GM23338 (cell line): Measurements from ENCODE around the gene DOCK4. TPM values are rescaled to one million over a fixed set of nuclear protein-coding genes. Genes with fewer than 3 reads are reported as not detected.

Source experiments
- ATAC-seq: fragments of 200-7000 bp; cut with Tn5 transposase; 3 replicates; pipeline ENCODE4 v1.9.1; 2020
- DNase-seq: peaks from one replicate; pipeline ENCODE4 v3.0.0-alpha.2; 2015; ENCODE audit warnings: low spot score
- H2AFZ ChIP-seq: fragments of 200-600 bp; sonication (generic); 2 replicates; pipeline ENCODE4 v1.8.0; 2016; ENCODE audit warnings: antibody characterized with exemption, mild to moderate bottlenecking, moderate library complexity
- H3F3A ChIP-seq: fragments of 200-600 bp; sonication (generic); replicated peaks from 2 replicates; pipeline ENCODE4 v1.8.0; 2017; ENCODE audit warnings: antibody characterized with exemption, mixed run types, low read depth
- H3K27ac ChIP-seq: fragments of 200-600 bp; sonication (generic); 2 replicates; pipeline ENCODE4 v1.6.1; 2016; ENCODE audit warnings: low read depth
- H3K27me3 ChIP-seq: fragments of 200-600 bp; sonication (generic); 2 replicates; pipeline ENCODE4 v1.8.0; 2016; ENCODE audit warnings: mild to moderate bottlenecking, mixed run types, moderate library complexity; ENCODE audit not compliant: insufficient read depth
- H3K36me3 ChIP-seq: fragments of 200-600 bp; sonication (generic); 2 replicates; pipeline ENCODE4 v1.8.0; 2016; ENCODE audit warnings: mild to moderate bottlenecking; ENCODE audit not compliant: insufficient read depth
- H3K4me1 ChIP-seq: fragments of 200-600 bp; sonication (generic); 2 replicates; pipeline ENCODE4 v1.8.0; 2016; ENCODE audit warnings: mild to moderate bottlenecking, moderate library complexity; ENCODE audit not compliant: insufficient read depth
- H3K4me2 ChIP-seq: fragments of 200-600 bp; sonication (generic); 2 replicates; pipeline ENCODE4 v1.7.1; 2017; ENCODE audit warnings: mixed run types
- H3K4me3 ChIP-seq: fragments of 200-600 bp; sonication (generic); 2 replicates; pipeline ENCODE4 v1.6.1; 2016; ENCODE audit warnings: mixed run types
- H3K79me2 ChIP-seq: fragments of 200-600 bp; sonication (generic); replicated peaks from 2 replicates; pipeline ENCODE4 v1.8.0; 2017; ENCODE audit warnings: mild to moderate bottlenecking; ENCODE audit not compliant: insufficient read depth
- H3K9me2 ChIP-seq: fragments of 200-600 bp; sonication (generic); 2 replicates; pipeline ENCODE4 v1.8.0; 2017; ENCODE audit not compliant: insufficient read depth
- H4K20me1 ChIP-seq: fragments of 200-600 bp; sonication (generic); replicated peaks from 2 replicates; pipeline ENCODE4 v1.8.0; 2017; ENCODE audit warnings: mild to moderate bottlenecking; ENCODE audit not compliant: insufficient read depth
- H3K27ac Mint-ChIP-seq: 2 replicates; pipeline ENCODE4 v1.8.0; 2020; ENCODE audit warnings: inconsistent platforms, mild to moderate bottlenecking, moderate library complexity, mixed read lengths
- H3K27me3 Mint-ChIP-seq: 3 replicates; pipeline ENCODE4 v1.8.0; 2022; ENCODE audit warnings: low read depth, mild to moderate bottlenecking, moderate library complexity, mixed read lengths, inconsistent platforms; ENCODE audit not compliant: insufficient read depth, poor library complexity
- H3K36me3 Mint-ChIP-seq: 3 replicates; pipeline ENCODE4 v1.8.0; 2021; ENCODE audit warnings: low read depth, mild to moderate bottlenecking, inconsistent platforms, moderate library complexity, mixed read lengths
- H3K4me1 Mint-ChIP-seq: 3 replicates; pipeline ENCODE4 v1.8.0; 2020; ENCODE audit warnings: mild to moderate bottlenecking, inconsistent platforms, mixed read lengths
- H3K4me3 Mint-ChIP-seq: 3 replicates; pipeline ENCODE4 v1.8.0; 2021; ENCODE audit warnings: moderate library complexity, mild to moderate bottlenecking, inconsistent platforms, mixed read lengths
- H3K9me3 Mint-ChIP-seq: 3 replicates; pipeline ENCODE4 v1.8.0; 2020; ENCODE audit warnings: moderate library complexity, mild to moderate bottlenecking, inconsistent platforms, mixed read lengths
- CREB1 ChIP-seq: fragments of 250-450 bp; sonication (Bioruptor Pico); IDR thresholded peaks from 2 replicates; pipeline ENCODE4 v1.5.0; 2020; ENCODE audit warnings: low read depth, mild to moderate bottlenecking, moderate library complexity
- EZH2 ChIP-seq: fragments of 200-600 bp; sonication (generic); IDR thresholded peaks from one replicate; pipeline ENCODE4 v1.8.0; 2017; ENCODE audit warnings: antibody characterized with exemption, mild to moderate bottlenecking, low read depth; ENCODE audit not compliant: unreplicated experiment
- JUNB ChIP-seq: IDR thresholded peaks from one replicate; pipeline ENCODE4 v1.6.1; 2016; ENCODE audit warnings: antibody characterized with exemption; ENCODE audit not compliant: unreplicated experiment
- NANOG ChIP-seq: IDR thresholded peaks from 2 replicates; pipeline ENCODE4 v1.6.1; 2016; ENCODE audit warnings: antibody characterized with exemption, borderline replicate concordance
- POLR2AphosphoS5 ChIP-seq: IDR thresholded peaks from 2 replicates; pipeline ENCODE4 v1.6.1; 2016; ENCODE audit warnings: antibody characterized with exemption, low read depth
- STAT1 ChIP-seq: IDR thresholded peaks from one replicate; pipeline ENCODE4 v1.6.1; 2016; ENCODE audit warnings: antibody characterized with exemption; ENCODE audit not compliant: unreplicated experiment
- ZNF114 ChIP-seq: fragments of 250-450 bp; sonication (Bioruptor Pico); IDR thresholded peaks from 2 replicates; pipeline ENCODE4 v1.5.0; 2020; ENCODE audit warnings: mild to moderate bottlenecking, moderate library complexity
- ZNF331 ChIP-seq: fragments of 250-450 bp; sonication (Bioruptor Pico); IDR thresholded peaks from 2 replicates; pipeline ENCODE4 v1.5.0; 2020; ENCODE audit warnings: low read depth, mild to moderate bottlenecking, moderate library complexity
- polyA plus RNA-seq: library from polyadenylated mRNA; unstranded; fragments of >200 nt; fragmentation: Nextera tagmentation; extraction: Ambion mirVana; gene quantifications from 2 replicates; pipeline ENCODE4 v1.2.1, GENCODE V29; 2016
- total RNA-seq: library from RNA; depleted of rRNA; stranded (reverse); fragments of >200 nt; shearing (Covaris generic); gene quantifications from 2 replicates; pipeline ENCODE4 v1.2.3, GENCODE V29; 2014
- TF ChIP-seq, protein P1 (sequence below): IDR thresholded peaks from 2 replicates; pipeline ENCODE4 v1.6.1; 2016; ENCODE audit warnings: antibody characterized with exemption
- TF ChIP-seq, protein P2 (sequence below): fragments of 250-450 bp; sonication (Bioruptor Pico); IDR thresholded peaks from 2 replicates; pipeline ENCODE4 v1.5.0; 2020; ENCODE audit warnings: mild to moderate bottlenecking, moderate library complexity
- TF ChIP-seq, protein P3 (sequence below): IDR thresholded peaks from one replicate; pipeline ENCODE4 v1.6.1; 2018; ENCODE audit warnings: antibody characterized with exemption; ENCODE audit not compliant: unreplicated experiment
- TF ChIP-seq, protein P4 (sequence below), 2 experiments: fragments of 200-600 bp in 1 of 2; sonication (generic) in 1 of 2; conservative IDR thresholded peaks; 2 replicates each; pipeline versions ENCODE4 v1.5.1 to v1.6.1; 2016 to 2017; ENCODE audit warnings: antibody characterized with exemption in 2 of 2, low read depth in 2 of 2, mild to moderate bottlenecking in 2 of 2, moderate library complexity in 1 of 2

Gene DOCK4
- total and polyA plus RNA-seq, 2 experiments from 2014 or later, result 6.3 to 33.8 TPM

DNA sequence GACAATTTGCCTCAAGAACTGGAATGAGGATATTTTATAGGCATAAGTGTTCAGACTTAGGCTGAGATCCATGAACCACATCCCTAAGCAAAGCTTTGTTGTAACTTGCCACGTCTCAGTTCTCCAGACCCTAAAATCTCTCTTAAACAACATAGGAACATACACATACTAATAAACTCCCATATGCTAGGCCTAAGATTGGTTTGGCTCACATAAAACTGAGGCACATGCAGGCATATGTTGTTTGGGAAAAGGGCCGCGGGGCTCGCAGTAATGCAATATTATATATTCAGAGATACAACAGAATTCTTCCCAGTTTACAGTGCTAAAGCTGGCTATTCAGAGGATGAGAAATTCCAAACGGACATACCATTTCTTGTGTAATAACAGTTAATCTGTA lies 61.0 kb downstream of the DOCK4 start:
- H3K79me2 ChIP-seq, result peaks cover 87% of the 10 kb centered on the region
- Mint-ChIP-seq H3K27ac (no peak overlapping the region), H3K36me3 (no peaks in the 10 kb centered on the region), H3K27me3 (no peaks in the 10 kb centered on the region), H3K9me3 (no peaks in the 10 kb centered on the region), H3K4me1 (peaks cover 39% of the 10 kb centered on the region), H3K4me3 (no peak overlapping the region)
- H3K4me1 ChIP-seq, result peaks cover 32% of the 10 kb centered on the region
- H3K9me2 ChIP-seq, result no peaks in the 10 kb centered on the region
- H3K4me2 ChIP-seq, result no peak overlapping the region
- DNase-seq (no peak), ATAC-seq (no peak)
- H3F3A ChIP-seq, result 0 out of 2 replicates have a peak, but pooled peaks cover 2% of the 10 kb centered on the region
- H3K36me3 ChIP-seq, result no peaks in the 10 kb centered on the region
- TF ChIP-seq JUNB (no peak), CREB1 (CRISPR knock-in tag) (no peak), POLR2AphosphoS5 (no peak), NANOG (no peak), ZNF114 (CRISPR knock-in tag) (no peak), EZH2 (no peak), STAT1 (no peak), ZNF331 (no peak)
- TF ChIP-seq, protein P1, sequence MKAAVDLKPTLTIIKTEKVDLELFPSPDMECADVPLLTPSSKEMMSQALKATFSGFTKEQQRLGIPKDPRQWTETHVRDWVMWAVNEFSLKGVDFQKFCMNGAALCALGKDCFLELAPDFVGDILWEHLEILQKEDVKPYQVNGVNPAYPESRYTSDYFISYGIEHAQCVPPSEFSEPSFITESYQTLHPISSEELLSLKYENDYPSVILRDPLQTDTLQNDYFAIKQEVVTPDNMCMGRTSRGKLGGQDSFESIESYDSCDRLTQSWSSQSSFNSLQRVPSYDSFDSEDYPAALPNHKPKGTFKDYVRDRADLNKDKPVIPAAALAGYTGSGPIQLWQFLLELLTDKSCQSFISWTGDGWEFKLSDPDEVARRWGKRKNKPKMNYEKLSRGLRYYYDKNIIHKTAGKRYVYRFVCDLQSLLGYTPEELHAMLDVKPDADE, result no peak
- TF ChIP-seq, protein P2, sequence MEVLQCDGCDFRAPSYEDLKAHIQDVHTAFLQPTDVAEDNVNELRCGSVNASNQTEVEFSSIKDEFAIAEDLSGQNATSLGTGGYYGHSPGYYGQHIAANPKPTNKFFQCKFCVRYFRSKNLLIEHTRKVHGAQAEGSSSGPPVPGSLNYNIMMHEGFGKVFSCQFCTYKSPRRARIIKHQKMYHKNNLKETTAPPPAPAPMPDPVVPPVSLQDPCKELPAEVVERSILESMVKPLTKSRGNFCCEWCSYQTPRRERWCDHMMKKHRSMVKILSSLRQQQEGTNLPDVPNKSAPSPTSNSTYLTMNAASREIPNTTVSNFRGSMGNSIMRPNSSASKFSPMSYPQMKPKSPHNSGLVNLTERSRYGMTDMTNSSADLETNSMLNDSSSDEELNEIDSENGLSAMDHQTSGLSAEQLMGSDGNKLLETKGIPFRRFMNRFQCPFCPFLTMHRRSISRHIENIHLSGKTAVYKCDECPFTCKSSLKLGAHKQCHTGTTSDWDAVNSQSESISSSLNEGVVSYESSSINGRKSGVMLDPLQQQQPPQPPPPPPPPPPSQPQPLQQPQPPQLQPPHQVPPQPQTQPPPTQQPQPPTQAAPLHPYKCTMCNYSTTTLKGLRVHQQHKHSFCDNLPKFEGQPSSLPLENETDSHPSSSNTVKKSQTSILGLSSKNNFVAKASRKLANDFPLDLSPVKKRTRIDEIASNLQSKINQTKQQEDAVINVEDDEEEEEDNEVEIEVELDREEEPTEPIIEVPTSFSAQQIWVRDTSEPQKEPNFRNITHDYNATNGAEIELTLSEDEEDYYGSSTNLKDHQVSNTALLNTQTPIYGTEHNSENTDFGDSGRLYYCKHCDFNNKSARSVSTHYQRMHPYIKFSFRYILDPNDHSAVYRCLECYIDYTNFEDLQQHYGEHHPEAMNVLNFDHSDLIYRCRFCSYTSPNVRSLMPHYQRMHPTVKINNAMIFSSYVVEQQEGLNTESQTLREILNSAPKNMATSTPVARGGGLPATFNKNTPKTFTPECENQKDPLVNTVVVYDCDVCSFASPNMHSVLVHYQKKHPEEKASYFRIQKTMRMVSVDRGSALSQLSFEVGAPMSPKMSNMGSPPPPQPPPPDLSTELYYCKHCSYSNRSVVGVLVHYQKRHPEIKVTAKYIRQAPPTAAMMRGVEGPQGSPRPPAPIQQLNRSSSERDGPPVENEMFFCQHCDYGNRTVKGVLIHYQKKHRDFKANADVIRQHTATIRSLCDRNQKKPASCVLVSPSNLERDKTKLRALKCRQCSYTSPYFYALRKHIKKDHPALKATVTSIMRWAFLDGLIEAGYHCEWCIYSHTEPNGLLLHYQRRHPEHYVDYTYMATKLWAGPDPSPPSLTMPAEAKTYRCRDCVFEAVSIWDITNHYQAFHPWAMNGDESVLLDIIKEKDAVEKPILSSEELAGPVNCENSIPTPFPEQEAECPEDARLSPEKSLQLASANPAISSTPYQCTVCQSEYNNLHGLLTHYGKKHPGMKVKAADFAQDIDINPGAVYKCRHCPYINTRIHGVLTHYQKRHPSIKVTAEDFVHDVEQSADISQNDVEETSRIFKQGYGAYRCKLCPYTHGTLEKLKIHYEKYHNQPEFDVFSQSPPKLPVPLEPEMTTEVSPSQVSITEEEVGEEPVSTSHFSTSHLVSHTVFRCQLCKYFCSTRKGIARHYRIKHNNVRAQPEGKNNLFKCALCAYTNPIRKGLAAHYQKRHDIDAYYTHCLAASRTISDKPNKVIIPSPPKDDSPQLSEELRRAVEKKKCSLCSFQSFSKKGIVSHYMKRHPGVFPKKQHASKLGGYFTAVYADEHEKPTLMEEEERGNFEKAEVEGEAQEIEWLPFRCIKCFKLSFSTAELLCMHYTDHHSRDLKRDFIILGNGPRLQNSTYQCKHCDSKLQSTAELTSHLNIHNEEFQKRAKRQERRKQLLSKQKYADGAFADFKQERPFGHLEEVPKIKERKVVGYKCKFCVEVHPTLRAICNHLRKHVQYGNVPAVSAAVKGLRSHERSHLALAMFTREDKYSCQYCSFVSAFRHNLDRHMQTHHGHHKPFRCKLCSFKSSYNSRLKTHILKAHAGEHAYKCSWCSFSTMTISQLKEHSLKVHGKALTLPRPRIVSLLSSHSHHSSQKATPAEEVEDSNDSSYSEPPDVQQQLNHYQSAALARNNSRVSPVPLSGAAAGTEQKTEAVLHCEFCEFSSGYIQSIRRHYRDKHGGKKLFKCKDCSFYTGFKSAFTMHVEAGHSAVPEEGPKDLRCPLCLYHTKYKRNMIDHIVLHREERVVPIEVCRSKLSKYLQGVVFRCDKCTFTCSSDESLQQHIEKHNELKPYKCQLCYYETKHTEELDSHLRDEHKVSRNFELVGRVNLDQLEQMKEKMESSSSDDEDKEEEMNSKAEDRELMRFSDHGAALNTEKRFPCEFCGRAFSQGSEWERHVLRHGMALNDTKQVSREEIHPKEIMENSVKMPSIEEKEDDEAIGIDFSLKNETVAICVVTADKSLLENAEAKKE (CRISPR knock-in tag), result no peak
- TF ChIP-seq, protein P3, sequence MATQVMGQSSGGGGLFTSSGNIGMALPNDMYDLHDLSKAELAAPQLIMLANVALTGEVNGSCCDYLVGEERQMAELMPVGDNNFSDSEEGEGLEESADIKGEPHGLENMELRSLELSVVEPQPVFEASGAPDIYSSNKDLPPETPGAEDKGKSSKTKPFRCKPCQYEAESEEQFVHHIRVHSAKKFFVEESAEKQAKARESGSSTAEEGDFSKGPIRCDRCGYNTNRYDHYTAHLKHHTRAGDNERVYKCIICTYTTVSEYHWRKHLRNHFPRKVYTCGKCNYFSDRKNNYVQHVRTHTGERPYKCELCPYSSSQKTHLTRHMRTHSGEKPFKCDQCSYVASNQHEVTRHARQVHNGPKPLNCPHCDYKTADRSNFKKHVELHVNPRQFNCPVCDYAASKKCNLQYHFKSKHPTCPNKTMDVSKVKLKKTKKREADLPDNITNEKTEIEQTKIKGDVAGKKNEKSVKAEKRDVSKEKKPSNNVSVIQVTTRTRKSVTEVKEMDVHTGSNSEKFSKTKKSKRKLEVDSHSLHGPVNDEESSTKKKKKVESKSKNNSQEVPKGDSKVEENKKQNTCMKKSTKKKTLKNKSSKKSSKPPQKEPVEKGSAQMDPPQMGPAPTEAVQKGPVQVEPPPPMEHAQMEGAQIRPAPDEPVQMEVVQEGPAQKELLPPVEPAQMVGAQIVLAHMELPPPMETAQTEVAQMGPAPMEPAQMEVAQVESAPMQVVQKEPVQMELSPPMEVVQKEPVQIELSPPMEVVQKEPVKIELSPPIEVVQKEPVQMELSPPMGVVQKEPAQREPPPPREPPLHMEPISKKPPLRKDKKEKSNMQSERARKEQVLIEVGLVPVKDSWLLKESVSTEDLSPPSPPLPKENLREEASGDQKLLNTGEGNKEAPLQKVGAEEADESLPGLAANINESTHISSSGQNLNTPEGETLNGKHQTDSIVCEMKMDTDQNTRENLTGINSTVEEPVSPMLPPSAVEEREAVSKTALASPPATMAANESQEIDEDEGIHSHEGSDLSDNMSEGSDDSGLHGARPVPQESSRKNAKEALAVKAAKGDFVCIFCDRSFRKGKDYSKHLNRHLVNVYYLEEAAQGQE, result no peak
- TF ChIP-seq, protein P4, sequence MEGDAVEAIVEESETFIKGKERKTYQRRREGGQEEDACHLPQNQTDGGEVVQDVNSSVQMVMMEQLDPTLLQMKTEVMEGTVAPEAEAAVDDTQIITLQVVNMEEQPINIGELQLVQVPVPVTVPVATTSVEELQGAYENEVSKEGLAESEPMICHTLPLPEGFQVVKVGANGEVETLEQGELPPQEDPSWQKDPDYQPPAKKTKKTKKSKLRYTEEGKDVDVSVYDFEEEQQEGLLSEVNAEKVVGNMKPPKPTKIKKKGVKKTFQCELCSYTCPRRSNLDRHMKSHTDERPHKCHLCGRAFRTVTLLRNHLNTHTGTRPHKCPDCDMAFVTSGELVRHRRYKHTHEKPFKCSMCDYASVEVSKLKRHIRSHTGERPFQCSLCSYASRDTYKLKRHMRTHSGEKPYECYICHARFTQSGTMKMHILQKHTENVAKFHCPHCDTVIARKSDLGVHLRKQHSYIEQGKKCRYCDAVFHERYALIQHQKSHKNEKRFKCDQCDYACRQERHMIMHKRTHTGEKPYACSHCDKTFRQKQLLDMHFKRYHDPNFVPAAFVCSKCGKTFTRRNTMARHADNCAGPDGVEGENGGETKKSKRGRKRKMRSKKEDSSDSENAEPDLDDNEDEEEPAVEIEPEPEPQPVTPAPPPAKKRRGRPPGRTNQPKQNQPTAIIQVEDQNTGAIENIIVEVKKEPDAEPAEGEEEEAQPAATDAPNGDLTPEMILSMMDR (conservative IDR thresholded peaks at IDR 0.05; ENCODE audit: low read depth in 2 of 2), result no peak
- no peaks in the 10 kb centered on the region for H4K20me1 ChIP-seq
- H3K27me3 ChIP-seq, result no peaks in the 10 kb centered on the region
- H2AFZ ChIP-seq, result no peak overlapping the region
- H3K4me3 ChIP-seq, result no peak overlapping the region
- H3K27ac ChIP-seq, result no peak overlapping the region
